HepG2 (cell line): ENCODE measurements around the gene JCAD.

Experiments
- TAF1 ChIP-seq: sonication (generic); formaldehyde crosslinking; IDR thresholded peaks from 2 replicates; pipeline ENCODE4 v1.4.0; 2020; ENCODE audit warnings: missing genetic modification reagents
- TF ChIP-seq, protein P1 (sequence below): sonication (generic); formaldehyde crosslinking; IDR thresholded peaks from 2 replicates; pipeline ENCODE4 v1.9.0; 2022; ENCODE audit warnings: low read depth, missing genetic modification reagents

DNA sequence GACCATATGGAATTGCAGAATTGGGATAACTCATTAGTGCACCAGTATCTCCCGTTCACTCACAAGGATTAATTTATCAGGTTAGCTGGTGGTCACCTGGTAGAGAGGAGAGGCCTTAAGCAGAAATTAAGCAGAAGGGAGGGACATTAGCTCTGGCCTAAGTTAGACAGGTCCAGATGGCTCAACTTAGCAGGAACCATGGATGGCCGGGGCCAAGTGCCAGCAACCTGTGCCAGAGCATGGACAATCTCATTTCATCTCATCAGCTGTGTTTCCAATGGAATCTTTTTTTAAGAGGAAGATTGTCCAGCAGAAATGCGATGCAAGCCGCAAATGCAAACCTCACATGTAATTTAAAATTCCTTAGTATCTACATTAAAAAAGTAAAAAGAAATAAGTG is 82.2 kb downstream of the JCAD start:
- TF ChIP-seq, protein P1, sequence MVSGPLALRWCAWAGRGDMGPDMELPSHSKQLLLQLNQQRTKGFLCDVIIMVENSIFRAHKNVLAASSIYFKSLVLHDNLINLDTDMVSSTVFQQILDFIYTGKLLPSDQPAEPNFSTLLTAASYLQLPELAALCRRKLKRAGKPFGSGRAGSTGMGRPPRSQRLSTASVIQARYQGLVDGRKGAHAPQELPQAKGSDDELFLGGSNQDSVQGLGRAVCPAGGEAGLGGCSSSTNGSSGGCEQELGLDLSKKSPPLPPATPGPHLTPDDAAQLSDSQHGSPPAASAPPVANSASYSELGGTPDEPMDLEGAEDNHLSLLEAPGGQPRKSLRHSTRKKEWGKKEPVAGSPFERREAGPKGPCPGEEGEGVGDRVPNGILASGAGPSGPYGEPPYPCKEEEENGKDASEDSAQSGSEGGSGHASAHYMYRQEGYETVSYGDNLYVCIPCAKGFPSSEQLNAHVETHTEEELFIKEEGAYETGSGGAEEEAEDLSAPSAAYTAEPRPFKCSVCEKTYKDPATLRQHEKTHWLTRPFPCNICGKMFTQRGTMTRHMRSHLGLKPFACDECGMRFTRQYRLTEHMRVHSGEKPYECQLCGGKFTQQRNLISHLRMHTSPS = no peak
- no peak for TF ChIP-seq TAF1 (CRISPR knock-in tag)
